Endometrium (tissue), 2 donors: ENCODE results near the gene FYN.
"Not testable (repeated sequence)": the region's sequence is repeated elsewhere in the genome, so short reads cannot be mapped to it uniquely, and the experiment has no call there.

Experiments
- FAIRE-seq: peaks from 2 replicates; lab custom pipeline; 2012; peaks lifted over from hg19 to GRCh38; lab: Jason Lieb, UNC
- donor health status: control.
- donor health status: control.

FYN gene

DNA sequence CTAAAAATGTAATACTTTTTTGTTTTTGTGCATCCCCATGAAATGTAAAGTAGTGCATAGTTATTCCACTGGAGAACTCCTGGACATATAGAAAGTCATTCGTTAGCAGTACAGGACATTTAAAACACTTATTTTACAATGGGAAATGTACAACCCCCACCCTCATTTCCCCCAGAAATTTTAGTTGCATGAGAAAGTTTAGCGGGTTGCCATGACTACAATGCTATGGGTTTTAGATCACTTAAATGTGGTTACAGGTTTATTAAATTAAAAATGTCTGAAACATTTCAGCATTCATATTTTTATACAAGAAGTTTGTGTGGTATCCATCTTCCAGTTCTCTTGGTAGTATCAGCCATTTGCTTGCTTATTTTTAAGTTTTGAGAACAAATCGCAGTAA lies 212.7 kb downstream of the FYN start:
- no peak for FAIRE-seq

GRCh38 chr6:111658462-111659154 lies 214.6 kb downstream of the FYN start:
- FAIRE-seq = peak; percentile 37

DNA sequence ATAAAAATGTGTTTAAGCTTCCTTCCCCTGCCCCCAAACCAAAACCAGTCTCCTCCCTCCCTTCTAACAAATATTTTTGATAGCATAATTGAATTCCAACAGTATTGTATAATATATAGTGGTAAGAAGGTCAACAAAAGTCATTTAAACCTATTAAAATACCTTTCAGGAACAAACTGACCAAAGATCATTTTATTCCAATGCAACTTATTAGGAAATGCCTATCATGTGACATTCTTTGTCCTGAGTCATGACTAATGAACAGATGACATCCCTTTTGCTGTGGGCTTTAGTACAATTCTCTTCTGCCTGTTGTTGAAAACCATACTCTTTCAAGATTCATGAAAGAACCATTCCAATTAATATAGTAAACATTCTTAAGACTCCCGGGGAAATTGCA lies 216.1 kb downstream of the FYN start:
- no peak for FAIRE-seq

DNA sequence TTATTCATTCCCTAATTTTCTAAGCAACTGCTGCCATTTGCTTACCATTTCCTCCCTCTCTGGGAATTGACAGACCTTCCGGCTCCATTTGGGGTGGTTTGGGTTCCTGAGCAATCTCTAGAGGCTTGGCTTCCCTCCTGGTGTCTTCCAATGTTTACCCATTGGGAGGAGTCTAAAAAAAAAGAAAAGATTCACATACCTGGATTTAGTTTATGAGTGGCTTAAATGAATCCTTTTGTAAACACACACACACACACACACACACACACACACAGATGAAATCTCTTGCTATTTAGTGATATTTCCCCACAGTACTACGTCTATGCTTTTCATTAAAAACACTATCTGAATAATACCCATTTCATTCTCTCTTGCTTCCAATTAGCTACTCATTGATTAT lies 219.3 kb downstream of the FYN start:
- FAIRE-seq = no peak

- no peak for FAIRE-seq
Measured at GRCh38 chr6:111653434-111653833, 219.8 kb downstream of the FYN start.

- no peak for FAIRE-seq
Measured at GRCh38 chr6:111652156-111652555, 221.1 kb downstream of the FYN start.

DNA sequence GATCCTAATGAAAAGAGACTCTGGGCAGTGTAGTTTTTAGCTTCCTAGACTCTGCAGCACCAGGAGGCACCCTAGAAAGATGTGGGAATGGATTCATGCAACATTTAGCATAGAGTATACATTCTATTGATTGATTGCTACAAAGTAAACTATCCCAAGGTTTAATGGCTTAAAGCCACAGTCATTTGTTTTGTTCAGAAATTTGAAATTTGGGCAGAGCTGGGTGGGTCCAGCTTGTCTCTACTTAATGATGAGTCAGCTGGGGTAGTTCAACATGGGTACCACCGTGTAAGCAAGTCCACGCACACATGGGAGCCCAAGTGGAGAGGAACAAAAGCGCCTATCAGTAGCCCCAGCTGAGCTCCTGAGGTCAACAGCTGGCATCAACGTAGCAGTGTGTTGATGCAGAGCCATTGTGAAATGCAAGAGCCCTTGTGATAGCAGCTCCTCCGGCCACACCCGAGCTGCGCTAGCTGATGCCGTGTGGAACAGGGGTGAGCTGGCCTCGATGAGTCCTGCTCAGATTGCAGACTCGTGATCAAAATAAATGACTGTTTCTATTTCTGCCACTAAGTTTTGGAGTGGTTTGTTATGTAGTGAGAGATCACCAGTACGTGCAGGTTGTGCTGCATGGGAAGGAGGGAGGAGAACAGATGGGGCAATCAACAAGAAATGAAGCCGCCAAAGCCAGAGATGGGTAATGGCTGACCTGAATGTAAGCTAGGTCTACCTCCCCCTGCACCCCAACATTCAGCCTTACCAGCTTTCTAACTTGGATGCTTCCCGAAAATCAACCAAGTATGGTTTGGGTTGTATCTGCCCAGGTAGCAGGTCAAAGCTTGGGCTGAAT lies 221.8 kb downstream of the FYN start:
- no peak for FAIRE-seq

GRCh38 chr6:111650049-111650448 lies 223.2 kb downstream of the FYN start:
- FAIRE-seq = no peak

DNA sequence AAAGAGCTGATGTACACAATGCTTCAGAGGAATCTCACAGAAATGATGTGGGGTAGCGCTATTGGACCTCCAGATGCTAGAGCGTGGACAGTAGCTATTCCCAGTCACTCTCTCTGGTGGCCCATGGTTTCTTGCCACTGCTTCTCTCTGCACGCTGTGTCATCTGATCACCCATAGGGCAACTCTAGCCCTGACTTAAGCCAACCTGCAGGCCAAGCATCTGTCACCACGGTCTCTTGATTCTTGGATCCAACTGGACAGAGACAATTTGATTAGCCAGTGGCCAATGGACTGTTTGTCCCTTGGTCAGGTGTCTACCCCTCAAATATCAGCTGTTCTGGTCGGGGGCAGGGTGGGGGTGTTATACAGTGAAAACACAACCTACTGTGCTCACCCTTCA lies 225.2 kb downstream of the FYN start:
- FAIRE-seq = no peak

DNA sequence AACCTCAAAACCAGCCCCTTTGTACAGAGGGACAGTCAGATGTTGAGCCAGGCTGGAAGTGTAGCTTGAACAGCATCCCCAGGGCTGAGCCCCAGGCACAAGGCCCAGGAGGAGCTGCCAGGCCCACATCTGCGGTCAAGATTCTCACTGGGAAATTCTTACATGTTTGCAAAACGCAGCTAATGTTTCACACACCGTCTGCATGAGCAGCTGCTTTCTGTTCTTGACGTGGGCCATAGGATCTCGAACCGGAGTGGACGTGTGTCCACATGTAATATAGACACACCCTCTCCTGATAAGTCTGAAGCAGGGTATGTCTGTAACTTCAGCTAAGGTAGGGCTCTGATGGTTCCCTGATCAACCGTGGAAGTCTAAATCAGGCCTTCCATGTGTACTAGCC lies 226.3 kb downstream of the FYN start:
- FAIRE-seq = no peak

- FAIRE-seq = no peak
Measured at GRCh38 chr6:111646034-111646433, 227.2 kb downstream of the FYN start.

DNA sequence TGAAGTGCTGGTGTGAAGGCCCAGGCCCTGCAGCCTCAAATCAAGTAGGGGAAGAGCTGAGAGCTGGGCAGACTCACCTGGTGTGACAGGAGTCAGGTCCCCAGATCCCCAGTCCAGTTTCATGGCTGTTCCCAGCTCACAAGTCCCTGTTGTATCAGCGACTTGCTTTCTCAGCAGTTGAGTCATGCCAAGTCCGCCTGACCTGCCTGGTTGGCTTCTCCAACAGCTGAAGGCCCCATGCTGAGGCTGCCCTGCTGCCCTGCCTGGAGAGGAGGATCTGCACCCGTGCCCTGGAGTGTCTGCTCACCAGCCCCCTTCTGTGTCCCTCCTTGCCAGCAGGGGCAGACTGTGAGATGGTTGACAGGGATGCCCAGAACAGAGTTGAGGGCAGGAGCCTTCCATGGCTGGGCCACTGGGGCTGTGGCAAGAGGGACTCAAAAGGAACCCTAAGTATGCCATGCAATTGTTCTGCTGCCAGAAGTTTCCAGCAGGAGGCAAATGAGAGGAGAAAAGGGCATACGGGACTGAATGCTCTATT lies 228.3 kb downstream of the FYN start:
- FAIRE-seq = no peak

DNA sequence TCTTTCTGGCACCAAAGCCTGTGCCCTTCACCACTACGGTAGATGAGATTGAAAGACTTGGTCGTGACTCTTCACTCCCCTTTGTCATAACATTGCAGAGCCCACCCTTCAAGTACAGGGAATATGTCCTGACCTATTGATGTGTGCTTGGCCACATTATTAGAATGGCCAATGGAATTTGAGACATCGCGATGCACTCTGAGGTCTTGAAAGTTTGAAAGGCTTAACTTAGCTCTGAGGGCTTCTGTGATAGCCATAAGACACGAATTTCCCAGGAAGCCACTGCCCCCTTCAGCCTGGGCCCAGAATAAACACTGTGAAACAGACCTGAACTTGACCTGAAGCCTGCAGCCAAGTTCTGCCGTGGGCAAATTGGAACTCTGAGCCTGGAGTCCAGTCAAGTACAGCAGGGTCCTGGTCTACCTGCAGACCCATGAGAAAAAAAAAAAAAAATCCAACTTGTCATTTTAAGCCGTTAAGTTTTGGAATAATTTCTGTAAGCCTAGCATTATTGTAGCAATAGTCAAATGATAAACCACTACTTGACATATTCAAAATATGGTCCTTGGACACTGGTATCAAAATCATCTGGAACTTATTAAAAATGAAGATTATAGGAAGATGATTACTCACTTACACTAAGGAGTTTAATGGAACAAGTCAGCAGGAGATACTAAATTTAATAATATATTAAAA lies 230.6 kb downstream of the FYN start:
- no peak for FAIRE-seq

- FAIRE-seq = no peak
Measured at GRCh38 chr6:111639266-111639665, 234.0 kb downstream of the FYN start.

DNA sequence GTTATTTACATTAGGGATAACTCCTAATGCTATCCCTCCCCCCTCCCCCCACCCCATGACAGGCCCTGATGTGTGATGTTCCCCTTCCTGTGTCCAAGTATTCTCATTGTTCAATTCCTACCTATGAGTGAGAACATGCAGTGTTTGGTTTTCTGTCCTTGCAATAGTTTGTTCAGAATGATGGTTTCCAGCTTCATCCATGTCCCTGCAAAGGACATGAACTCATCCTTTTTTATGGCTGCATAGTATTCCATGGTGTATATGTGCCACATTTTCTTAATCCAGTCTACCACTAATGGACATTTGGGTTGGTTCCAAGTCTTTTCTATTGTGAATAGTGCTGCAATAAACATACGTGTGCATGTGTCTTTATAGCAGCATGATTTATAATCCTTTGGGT lies 238.3 kb downstream of the FYN start:
- not testable (repeated sequence) for FAIRE-seq

- no peak for FAIRE-seq
Measured at GRCh38 chr6:111633822-111634221, 239.4 kb downstream of the FYN start.

DNA sequence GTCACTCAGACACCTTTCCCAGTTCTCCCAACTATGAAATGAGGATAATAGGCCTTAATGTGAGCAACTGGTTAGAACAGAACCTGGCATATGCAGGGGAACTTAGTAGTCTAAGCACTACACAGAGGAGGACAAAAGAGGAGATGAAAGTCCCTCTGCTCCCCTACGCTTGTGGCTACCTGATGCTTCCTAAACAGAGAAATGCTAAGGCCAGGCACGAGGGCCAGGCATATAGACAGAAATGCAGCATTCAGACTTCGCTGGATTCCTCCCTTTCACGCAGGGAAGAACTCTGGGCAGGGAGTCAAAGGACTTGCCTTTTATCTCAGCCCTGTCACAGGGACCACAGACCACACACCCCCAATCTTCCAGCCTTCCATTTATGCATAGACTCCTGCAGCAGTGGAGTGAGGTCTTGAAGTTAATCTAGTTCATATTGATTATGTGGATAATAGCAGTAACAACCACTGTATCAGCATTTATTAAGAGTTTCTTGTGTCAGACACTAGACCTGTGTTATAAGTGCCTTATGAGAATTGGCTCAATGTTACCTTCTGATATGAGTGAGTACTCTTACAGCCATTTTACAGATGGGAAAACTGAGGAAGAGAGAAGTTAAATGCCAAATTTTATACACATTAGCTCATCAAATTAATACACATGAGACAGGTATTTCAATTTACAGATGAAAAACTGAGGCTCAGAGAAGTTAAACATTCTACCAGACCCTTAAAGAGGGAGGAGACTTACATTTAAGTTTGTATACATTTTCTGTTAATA lies 240.6 kb downstream of the FYN start:
- no peak for FAIRE-seq

DNA sequence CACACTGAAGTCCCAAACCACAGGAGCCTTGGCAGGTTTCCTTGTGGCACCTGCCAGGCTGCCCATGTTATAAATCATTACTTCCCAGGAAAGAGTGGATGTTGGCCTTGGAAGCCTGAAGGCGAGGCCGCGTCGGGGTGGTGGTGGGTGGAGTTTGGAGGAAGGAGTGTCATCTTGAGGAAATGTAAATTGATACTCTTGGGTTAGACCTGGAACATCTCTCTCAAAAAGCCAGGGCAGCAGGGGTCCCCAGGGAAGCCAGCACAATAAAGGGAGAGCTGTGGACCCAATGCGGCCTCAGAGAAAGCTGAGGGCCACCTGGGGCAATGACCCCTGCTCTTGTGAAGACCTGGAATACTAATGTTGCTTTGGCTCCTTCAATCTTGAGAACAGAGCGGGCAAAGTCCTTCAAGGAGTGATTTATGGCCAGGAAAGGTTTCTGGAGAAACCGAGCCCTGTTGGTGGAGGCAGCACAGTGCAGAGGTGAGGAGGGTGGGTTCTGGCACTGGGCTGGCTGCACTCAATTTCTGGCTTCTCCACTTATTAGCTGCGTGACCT lies 241.3 kb downstream of the FYN start:
- no peak for FAIRE-seq

DNA sequence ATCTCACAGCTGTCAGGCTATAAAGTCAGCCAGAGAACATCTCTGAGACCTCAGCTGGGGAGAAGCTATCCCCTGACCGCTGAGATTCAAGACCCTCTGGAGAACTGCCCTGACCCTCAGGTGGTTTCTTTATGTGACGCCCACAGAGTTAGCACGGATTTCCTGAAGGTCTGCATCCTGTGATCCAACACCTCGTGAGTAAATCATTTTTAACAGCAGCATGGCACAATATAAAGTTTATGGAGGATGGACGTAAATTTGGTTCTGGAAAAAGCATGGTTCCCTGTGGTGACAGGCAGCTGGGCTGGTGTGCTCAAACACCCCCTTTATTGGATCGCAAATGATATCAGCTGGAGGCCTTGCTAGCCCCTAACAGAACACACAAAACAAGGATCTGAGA lies 242.2 kb downstream of the FYN start:
- no peak for FAIRE-seq

GRCh38 chr6:111628142-111628850 lies 245.0 kb downstream of the FYN start:
- FAIRE-seq = peak; percentile 72

- FAIRE-seq = no peak
Measured at GRCh38 chr6:111626441-111626840, 246.8 kb downstream of the FYN start.
